K562 (cell line): ENCODE data around the gene MAST3. TPM values are rescaled to one million over a fixed set of nuclear protein-coding genes. Genes with fewer than 3 reads are reported as not detected.

ENCODE experiments used
- CCNT2 ChIP-seq: IDR thresholded peaks from 2 replicates; pipeline ENCODE4 v1.6.1; 2011; ENCODE audit warnings: borderline replicate concordance, low read depth, mild to moderate bottlenecking, moderate library complexity, mixed read lengths, low read length; ENCODE audit not compliant: insufficient read length; ENCODE audit errors: extremely low read depth
- DACH1 ChIP-seq: fragments of 450-650 bp; IDR thresholded peaks from 2 replicates; pipeline ENCODE4 v1.6.1; 2018; ENCODE audit not compliant: partially characterized antibody
- EGR1 ChIP-seq: fragments of 450-650 bp; conservative IDR thresholded peaks from 2 replicates; pipeline ENCODE4 v1.6.1; 2017; ENCODE audit warnings: mild to moderate bottlenecking
- KLF16 ChIP-seq: IDR thresholded peaks from 2 replicates; pipeline ENCODE4 v1.6.1; 2016; ENCODE audit warnings: antibody characterized with exemption
- SIN3B ChIP-seq: fragments of 450-650 bp; IDR thresholded peaks from 2 replicates; pipeline ENCODE4 v1.6.1; 2017; ENCODE audit warnings: low read depth, mild to moderate bottlenecking, moderate library complexity
- TARDBP ChIP-seq: fragments of 450-650 bp; IDR thresholded peaks from 2 replicates; pipeline ENCODE4 v1.6.1; 2016
- ZNF436 ChIP-seq: fragments of 250-450, 450-650 bp; sonication (Bioruptor Pico); formaldehyde crosslinking; IDR thresholded peaks from 2 replicates; pipeline ENCODE4 v1.7.0; 2020; ENCODE audit warnings: mild to moderate bottlenecking
- ZNF668 ChIP-seq: fragments of 250-450 bp; sonication (Bioruptor Pico); IDR thresholded peaks from 2 replicates; pipeline ENCODE4 v1.8.0; 2022; ENCODE audit warnings: mild to moderate bottlenecking, inconsistent platforms
- polyA plus RNA-seq, 8 experiments: library from polyadenylated mRNA; depleted of rRNA in 4 of 8; stranded (reverse) in 5 of 8; unstranded in 3 of 8; fragments of >200 nt; fragmentation: Nextera tagmentation in 2 of 8; fragmentation: Illumina TruSeq in 1 of 8; extraction: Ambion mirVana in 2 of 8; extraction: Trizol in 1 of 8; gene quantifications; 2 replicates each; pipeline versions ENCODE4 v1.2.1 to v1.2.3, GENCODE V29; 2011 to 2014; ENCODE audit warnings: inconsistent platforms in 1 of 8, missing spikeins in 1 of 8
- total RNA-seq, 7 experiments: library from RNA; depleted of rRNA in 6 of 7; stranded (reverse); fragments of >200 nt in 6 of 7; fragmentation: Illumina TruSeq in 2 of 7; extraction: Trizol in 2 of 7; gene quantifications; 2 replicates each; pipeline versions ENCODE4 v1.2.1 to v1.2.3, GENCODE V29; 2011 to 2021; ENCODE audit warnings: low replicate concordance in 1 of 7
- TF ChIP-seq, protein P1 (sequence below): sonication (generic); formaldehyde crosslinking; IDR thresholded peaks from 2 replicates; pipeline ENCODE4 v1.9.0; 2022; ENCODE audit warnings: mild to moderate bottlenecking, missing genetic modification reagents
- TF ChIP-seq, protein P2 (sequence below): sonication (generic); formaldehyde crosslinking; IDR thresholded peaks from 2 replicates; pipeline ENCODE4 v1.8.1; 2022; ENCODE audit warnings: missing genetic modification reagents
- TF ChIP-seq, protein P3 (sequence below): IDR thresholded peaks from 2 replicates; pipeline ENCODE4 v1.6.1; 2011; ENCODE audit warnings: borderline replicate concordance, low read depth, mild to moderate bottlenecking, moderate library complexity, low read length; ENCODE audit not compliant: insufficient read depth, poor library complexity, severe bottlenecking
- TF ChIP-seq, protein P4 (sequence below), 2 experiments: fragments of 450-650 bp in 1 of 2; IDR thresholded peaks; 2 replicates each; pipeline ENCODE4 v1.6.1; 2011 to 2017; ENCODE audit warnings: low read depth in 2 of 2, antibody characterized with exemption in 1 of 2, borderline replicate concordance in 1 of 2, low read length in 1 of 2, mild to moderate bottlenecking in 1 of 2, mixed read lengths in 1 of 2; ENCODE audit not compliant: control insufficient read depth in 1 of 2
- TF ChIP-seq, protein P5 (sequence below): sonication (generic); formaldehyde crosslinking; IDR thresholded peaks from 2 replicates; pipeline ENCODE4 v1.4.0; 2020; ENCODE audit warnings: mild to moderate bottlenecking, missing genetic modification reagents
- TF ChIP-seq, protein P6 (sequence below): fragments of 150-350 bp; IDR thresholded peaks from 2 replicates; pipeline ENCODE4 v1.6.1; 2014; ENCODE audit warnings: low read depth, mild to moderate bottlenecking, low read length, borderline replicate concordance

MAST3 gene
- total and polyA plus RNA-seq, 9 of the 15 experiments (the other 6 are each of a cell fraction or from before 2014, with no cell fraction given): 0.94 to 9.9 (median 2.4) TPM

DNA sequence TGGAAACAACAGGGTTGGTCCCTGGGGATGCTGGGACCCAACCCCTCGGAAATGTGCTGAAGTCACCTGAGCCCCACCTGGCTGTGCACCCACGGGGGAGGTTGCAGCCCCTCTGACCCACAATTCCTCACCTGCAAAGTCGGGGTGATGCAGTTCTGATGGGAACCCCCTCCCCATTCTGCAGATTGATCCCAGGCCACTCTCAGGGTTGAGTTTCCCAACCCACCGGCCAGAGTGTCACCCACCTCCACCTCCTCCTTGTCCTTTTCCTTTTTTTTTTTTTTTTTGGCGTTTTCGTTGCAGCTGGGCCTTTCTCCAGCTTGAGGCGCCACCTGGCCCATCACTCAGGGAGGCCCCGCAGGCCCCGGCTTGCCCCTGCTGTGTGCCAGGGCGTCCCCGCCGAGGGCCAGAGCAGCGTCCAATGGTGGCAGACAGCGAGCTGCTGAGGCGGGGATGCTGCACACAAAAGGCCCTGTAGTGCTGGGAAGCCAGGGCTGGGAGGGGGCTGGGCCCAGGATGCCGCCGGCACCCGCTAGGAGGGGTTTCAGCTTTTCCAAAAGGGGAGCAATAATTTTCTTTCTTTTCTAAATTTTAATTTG lies 60.0 kb downstream of the MAST3 start (continued):
- TF ChIP-seq, protein P1, sequence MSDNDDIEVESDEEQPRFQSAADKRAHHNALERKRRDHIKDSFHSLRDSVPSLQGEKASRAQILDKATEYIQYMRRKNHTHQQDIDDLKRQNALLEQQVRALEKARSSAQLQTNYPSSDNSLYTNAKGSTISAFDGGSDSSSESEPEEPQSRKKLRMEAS (CRISPR knock-in tag): peak; percentile 48; the same call in 1 of the 2 replicates
- TF ChIP-seq KLF16 (no peak), DACH1 (no peak), CCNT2 (no peak), TARDBP (no peak), ZNF668 (CRISPR knock-in tag) (no peak), SIN3B (no peak), EGR1 (0 out of 2 replicates have a peak, but pooled peaks have one; percentile 16), ZNF436 (CRISPR knock-in tag) (no peak)
- TF ChIP-seq, protein P2, sequence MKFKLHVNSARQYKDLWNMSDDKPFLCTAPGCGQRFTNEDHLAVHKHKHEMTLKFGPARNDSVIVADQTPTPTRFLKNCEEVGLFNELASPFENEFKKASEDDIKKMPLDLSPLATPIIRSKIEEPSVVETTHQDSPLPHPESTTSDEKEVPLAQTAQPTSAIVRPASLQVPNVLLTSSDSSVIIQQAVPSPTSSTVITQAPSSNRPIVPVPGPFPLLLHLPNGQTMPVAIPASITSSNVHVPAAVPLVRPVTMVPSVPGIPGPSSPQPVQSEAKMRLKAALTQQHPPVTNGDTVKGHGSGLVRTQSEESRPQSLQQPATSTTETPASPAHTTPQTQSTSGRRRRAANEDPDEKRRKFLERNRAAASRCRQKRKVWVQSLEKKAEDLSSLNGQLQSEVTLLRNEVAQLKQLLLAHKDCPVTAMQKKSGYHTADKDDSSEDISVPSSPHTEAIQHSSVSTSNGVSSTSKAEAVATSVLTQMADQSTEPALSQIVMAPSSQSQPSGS (CRISPR knock-in tag): no peak
- TF ChIP-seq, protein P3, sequence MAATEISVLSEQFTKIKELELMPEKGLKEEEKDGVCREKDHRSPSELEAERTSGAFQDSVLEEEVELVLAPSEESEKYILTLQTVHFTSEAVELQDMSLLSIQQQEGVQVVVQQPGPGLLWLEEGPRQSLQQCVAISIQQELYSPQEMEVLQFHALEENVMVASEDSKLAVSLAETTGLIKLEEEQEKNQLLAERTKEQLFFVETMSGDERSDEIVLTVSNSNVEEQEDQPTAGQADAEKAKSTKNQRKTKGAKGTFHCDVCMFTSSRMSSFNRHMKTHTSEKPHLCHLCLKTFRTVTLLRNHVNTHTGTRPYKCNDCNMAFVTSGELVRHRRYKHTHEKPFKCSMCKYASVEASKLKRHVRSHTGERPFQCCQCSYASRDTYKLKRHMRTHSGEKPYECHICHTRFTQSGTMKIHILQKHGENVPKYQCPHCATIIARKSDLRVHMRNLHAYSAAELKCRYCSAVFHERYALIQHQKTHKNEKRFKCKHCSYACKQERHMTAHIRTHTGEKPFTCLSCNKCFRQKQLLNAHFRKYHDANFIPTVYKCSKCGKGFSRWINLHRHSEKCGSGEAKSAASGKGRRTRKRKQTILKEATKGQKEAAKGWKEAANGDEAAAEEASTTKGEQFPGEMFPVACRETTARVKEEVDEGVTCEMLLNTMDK: no peak
- TF ChIP-seq, protein P4, sequence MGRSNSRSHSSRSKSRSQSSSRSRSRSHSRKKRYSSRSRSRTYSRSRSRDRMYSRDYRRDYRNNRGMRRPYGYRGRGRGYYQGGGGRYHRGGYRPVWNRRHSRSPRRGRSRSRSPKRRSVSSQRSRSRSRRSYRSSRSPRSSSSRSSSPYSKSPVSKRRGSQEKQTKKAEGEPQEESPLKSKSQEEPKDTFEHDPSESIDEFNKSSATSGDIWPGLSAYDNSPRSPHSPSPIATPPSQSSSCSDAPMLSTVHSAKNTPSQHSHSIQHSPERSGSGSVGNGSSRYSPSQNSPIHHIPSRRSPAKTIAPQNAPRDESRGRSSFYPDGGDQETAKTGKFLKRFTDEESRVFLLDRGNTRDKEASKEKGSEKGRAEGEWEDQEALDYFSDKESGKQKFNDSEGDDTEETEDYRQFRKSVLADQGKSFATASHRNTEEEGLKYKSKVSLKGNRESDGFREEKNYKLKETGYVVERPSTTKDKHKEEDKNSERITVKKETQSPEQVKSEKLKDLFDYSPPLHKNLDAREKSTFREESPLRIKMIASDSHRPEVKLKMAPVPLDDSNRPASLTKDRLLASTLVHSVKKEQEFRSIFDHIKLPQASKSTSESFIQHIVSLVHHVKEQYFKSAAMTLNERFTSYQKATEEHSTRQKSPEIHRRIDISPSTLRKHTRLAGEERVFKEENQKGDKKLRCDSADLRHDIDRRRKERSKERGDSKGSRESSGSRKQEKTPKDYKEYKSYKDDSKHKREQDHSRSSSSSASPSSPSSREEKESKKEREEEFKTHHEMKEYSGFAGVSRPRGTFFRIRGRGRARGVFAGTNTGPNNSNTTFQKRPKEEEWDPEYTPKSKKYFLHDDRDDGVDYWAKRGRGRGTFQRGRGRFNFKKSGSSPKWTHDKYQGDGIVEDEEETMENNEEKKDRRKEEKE (IDR thresholded peaks at IDR 0.05; ENCODE audit: borderline replicate concordance in 1 of 2, control insufficient read depth in 1 of 2, low read depth in 2 of 2, low read length in 1 of 2): no peak
- TF ChIP-seq, protein P5, sequence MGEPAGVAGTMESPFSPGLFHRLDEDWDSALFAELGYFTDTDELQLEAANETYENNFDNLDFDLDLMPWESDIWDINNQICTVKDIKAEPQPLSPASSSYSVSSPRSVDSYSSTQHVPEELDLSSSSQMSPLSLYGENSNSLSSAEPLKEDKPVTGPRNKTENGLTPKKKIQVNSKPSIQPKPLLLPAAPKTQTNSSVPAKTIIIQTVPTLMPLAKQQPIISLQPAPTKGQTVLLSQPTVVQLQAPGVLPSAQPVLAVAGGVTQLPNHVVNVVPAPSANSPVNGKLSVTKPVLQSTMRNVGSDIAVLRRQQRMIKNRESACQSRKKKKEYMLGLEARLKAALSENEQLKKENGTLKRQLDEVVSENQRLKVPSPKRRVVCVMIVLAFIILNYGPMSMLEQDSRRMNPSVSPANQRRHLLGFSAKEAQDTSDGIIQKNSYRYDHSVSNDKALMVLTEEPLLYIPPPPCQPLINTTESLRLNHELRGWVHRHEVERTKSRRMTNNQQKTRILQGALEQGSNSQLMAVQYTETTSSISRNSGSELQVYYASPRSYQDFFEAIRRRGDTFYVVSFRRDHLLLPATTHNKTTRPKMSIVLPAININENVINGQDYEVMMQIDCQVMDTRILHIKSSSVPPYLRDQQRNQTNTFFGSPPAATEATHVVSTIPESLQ (CRISPR knock-in tag): no peak
- TF ChIP-seq, protein P6, sequence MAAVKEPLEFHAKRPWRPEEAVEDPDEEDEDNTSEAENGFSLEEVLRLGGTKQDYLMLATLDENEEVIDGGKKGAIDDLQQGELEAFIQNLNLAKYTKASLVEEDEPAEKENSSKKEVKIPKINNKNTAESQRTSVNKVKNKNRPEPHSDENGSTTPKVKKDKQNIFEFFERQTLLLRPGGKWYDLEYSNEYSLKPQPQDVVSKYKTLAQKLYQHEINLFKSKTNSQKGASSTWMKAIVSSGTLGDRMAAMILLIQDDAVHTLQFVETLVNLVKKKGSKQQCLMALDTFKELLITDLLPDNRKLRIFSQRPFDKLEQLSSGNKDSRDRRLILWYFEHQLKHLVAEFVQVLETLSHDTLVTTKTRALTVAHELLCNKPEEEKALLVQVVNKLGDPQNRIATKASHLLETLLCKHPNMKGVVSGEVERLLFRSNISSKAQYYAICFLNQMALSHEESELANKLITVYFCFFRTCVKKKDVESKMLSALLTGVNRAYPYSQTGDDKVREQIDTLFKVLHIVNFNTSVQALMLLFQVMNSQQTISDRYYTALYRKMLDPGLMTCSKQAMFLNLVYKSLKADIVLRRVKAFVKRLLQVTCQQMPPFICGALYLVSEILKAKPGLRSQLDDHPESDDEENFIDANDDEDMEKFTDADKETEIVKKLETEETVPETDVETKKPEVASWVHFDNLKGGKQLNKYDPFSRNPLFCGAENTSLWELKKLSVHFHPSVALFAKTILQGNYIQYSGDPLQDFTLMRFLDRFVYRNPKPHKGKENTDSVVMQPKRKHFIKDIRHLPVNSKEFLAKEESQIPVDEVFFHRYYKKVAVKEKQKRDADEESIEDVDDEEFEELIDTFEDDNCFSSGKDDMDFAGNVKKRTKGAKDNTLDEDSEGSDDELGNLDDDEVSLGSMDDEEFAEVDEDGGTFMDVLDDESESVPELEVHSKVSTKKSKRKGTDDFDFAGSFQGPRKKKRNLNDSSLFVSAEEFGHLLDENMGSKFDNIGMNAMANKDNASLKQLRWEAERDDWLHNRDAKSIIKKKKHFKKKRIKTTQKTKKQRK: no peak
